ENCODE measurements around the gene TBCEL.

DNA sequence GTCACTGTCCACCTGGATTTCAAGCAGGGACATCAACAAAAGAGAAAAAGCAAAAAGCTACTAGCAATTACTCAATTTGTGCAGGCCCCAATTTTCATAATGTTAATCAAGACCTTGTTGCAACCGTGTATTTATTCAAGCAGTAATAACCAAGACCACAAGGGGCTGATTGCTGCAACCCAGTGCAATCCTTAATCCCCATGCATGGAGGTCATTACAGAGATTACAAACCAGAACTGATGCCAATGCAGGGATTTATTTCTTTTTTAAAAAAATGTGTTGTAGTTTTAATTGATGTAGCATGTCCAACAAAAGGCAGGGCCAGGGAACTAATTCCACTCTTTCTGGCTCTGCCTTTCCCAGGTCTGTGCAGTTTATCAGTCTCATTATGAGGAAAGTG lies 95.5 kb downstream of the TBCEL start:
- TF ChIP-seq, protein P1, sequence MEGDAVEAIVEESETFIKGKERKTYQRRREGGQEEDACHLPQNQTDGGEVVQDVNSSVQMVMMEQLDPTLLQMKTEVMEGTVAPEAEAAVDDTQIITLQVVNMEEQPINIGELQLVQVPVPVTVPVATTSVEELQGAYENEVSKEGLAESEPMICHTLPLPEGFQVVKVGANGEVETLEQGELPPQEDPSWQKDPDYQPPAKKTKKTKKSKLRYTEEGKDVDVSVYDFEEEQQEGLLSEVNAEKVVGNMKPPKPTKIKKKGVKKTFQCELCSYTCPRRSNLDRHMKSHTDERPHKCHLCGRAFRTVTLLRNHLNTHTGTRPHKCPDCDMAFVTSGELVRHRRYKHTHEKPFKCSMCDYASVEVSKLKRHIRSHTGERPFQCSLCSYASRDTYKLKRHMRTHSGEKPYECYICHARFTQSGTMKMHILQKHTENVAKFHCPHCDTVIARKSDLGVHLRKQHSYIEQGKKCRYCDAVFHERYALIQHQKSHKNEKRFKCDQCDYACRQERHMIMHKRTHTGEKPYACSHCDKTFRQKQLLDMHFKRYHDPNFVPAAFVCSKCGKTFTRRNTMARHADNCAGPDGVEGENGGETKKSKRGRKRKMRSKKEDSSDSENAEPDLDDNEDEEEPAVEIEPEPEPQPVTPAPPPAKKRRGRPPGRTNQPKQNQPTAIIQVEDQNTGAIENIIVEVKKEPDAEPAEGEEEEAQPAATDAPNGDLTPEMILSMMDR (optimal IDR thresholded peaks at IDR 0.05 in 1 of 3, IDR thresholded peaks at IDR 0.05 in 1 of 3, conservative IDR thresholded peaks at IDR 0.05 in 1 of 3; ENCODE audit: extremely low read depth in 1 of 3, insufficient read depth in 2 of 3, low read length in 3 of 3) = peak in 1 of 3 experiments; percentile 18
- TF ChIP-seq EZH2 (IDR thresholded peaks at IDR 0.05; ENCODE audit: low read length) = no peak

Measured in keratinocyte (primary cell).